ENCODE measurements around the gene TAAR6.
"Not testable (repeated sequence)": the region's sequence is repeated elsewhere in the genome, so short reads cannot be mapped to it uniquely, and the experiment has no call there.

The TAAR6 gene

GRCh38 chr6:132552372-132552771 lies 17.8 kb upstream of the TAAR6 start, which contains the start of gene TAAR8:
TAAR8 (plus strand) TSS chr6:132552672; CDS start chr6:132552693, 21 bp downstream.
- ATAC-seq (replicated peaks) (no peak), DNase-seq (no peak)
- Mint-ChIP-seq H3K4me3 (no peak within 1 kb of the TSS), H3K36me3 (ENCODE audit: insufficient read depth) (no peaks in the 10 kb centered on the region), H3K27me3 (peaks cover 34 to 48% of the 10 kb centered on the region in 2 donors), H3K9me3 (no peaks in the 10 kb centered on the region), H3K4me1 (ENCODE audit: low read depth in 2 of 2) (no peaks in the 10 kb centered on the region), H3K27ac (no peak within 1 kb of the TSS)

GRCh38 chr6:132560087-132560486 lies 10.0 kb upstream of the TAAR6 start:
- peaks cover 38 to 69% of the 10 kb centered on the region in 2 donors for H3K27me3 Mint-ChIP-seq
- not testable (repeated sequence) for ATAC-seq (replicated peaks); DNase-seq; H3K36me3 Mint-ChIP-seq (ENCODE audit: insufficient read depth); H3K9me3 Mint-ChIP-seq; H3K27ac Mint-ChIP-seq; H3K4me1 Mint-ChIP-seq (ENCODE audit: low read depth in 2 of 2); H3K4me3 Mint-ChIP-seq

GRCh38 chr6:132566404-132566803 lies 3.7 kb upstream of the TAAR6 start:
- no peaks in the 10 kb centered on the region for H3K4me1 Mint-ChIP-seq (ENCODE audit: low read depth in 2 of 2)
- H3K27me3 Mint-ChIP-seq: peaks cover 35 to 57% of the 10 kb centered on the region in 2 donors
- H3K27ac Mint-ChIP-seq: no peak overlapping the region
- DNase-seq (no peak), ATAC-seq (replicated peaks) (no peak)
- H3K9me3 Mint-ChIP-seq: no peaks in the 10 kb centered on the region
- no peak overlapping the region for H3K4me3 Mint-ChIP-seq
- H3K36me3 Mint-ChIP-seq (ENCODE audit: insufficient read depth): no peaks in the 10 kb centered on the region

- ATAC-seq (replicated peaks) (no peak), DNase-seq (no peak)
- Mint-ChIP-seq H3K36me3 (ENCODE audit: insufficient read depth) (no peaks in the 10 kb centered on the region), H3K27me3 (peaks cover 43 to 56% of the 10 kb centered on the region in 2 donors), H3K4me3 (no peak overlapping the region), H3K27ac (no peak overlapping the region), H3K9me3 (no peaks in the 10 kb centered on the region), H3K4me1 (ENCODE audit: low read depth in 2 of 2) (no peaks in the 10 kb centered on the region)
These were observed 2.6 kb upstream of the TAAR6 start for GRCh38 chr6:132567566-132567965.

- no peaks in the 10 kb centered on the region for H3K9me3 Mint-ChIP-seq
- H3K36me3 Mint-ChIP-seq (ENCODE audit: insufficient read depth): no peaks in the 10 kb centered on the region
- H3K27me3 Mint-ChIP-seq: peaks cover 45 to 56% of the 10 kb centered on the region in 2 donors
- H3K27ac Mint-ChIP-seq: no peak overlapping the region
- H3K4me1 Mint-ChIP-seq (ENCODE audit: low read depth in 2 of 2): no peaks in the 10 kb centered on the region
- no peak overlapping the region for H3K4me3 Mint-ChIP-seq
- DNase-seq: no peak
- no peak for ATAC-seq (replicated peaks)
These were observed 1.5 kb upstream of the TAAR6 start for GRCh38 chr6:132568611-132569010.

GRCh38 chr6:132569170-132569569 lies 952 bp upstream of the TAAR6 start:
- no peaks in the 10 kb centered on the region for H3K9me3 Mint-ChIP-seq
- H3K4me3 Mint-ChIP-seq: no peak overlapping the region
- H3K4me1 Mint-ChIP-seq (ENCODE audit: low read depth in 2 of 2): no peaks in the 10 kb centered on the region
- H3K27ac Mint-ChIP-seq: no peak overlapping the region
- no peaks in the 10 kb centered on the region for H3K36me3 Mint-ChIP-seq (ENCODE audit: insufficient read depth)
- no peak for DNase-seq
- no peak for ATAC-seq (replicated peaks)
- H3K27me3 Mint-ChIP-seq: peaks cover 45 to 56% of the 10 kb centered on the region in 2 donors

- no peaks in the 10 kb centered on the region for H3K4me1 Mint-ChIP-seq (ENCODE audit: low read depth in 2 of 2)
- DNase-seq (no peak), ATAC-seq (replicated peaks) (no peak)
- no peak overlapping the region for H3K27ac Mint-ChIP-seq
- H3K36me3 Mint-ChIP-seq (ENCODE audit: insufficient read depth): no peaks in the 10 kb centered on the region
- H3K27me3 Mint-ChIP-seq: peaks cover 42 to 47% of the 10 kb centered on the region in 2 donors
- no peaks in the 10 kb centered on the region for H3K9me3 Mint-ChIP-seq
- no peak overlapping the region for H3K4me3 Mint-ChIP-seq
These were observed 1.7 kb downstream of the TAAR6 start for GRCh38 chr6:132571774-132572173.

- Mint-ChIP-seq H3K9me3 (peaks cover 0 to 3% of the 10 kb centered on the region in 2 donors), H3K27ac (no peak overlapping the region), H3K36me3 (ENCODE audit: insufficient read depth) (no peaks in the 10 kb centered on the region), H3K4me1 (ENCODE audit: low read depth in 2 of 2) (no peaks in the 10 kb centered on the region), H3K4me3 (no peak overlapping the region), H3K27me3 (peaks cover 35 to 67% of the 10 kb centered on the region in 2 donors)
- DNase-seq (no peak), ATAC-seq (replicated peaks) (no peak)
These were observed 14.6 kb downstream of the TAAR6 start for GRCh38 chr6:132584698-132585097.

- DNase-seq (no peak), ATAC-seq (replicated peaks) (no peak)
- peaks cover 33 to 62% of the 10 kb centered on the region in 2 donors for H3K27me3 Mint-ChIP-seq
- no peak overlapping the region for H3K4me3 Mint-ChIP-seq
- no peaks in the 10 kb centered on the region for H3K9me3 Mint-ChIP-seq
- no peak overlapping the region for H3K27ac Mint-ChIP-seq
- H3K36me3 Mint-ChIP-seq (ENCODE audit: insufficient read depth): no peaks in the 10 kb centered on the region
- H3K4me1 Mint-ChIP-seq (ENCODE audit: low read depth in 2 of 2): no peaks in the 10 kb centered on the region
These were observed 17.3 kb downstream of the TAAR6 start for GRCh38 chr6:132587424-132587823.

GRCh38 chr6:132589454-132589853 lies 19.3 kb downstream of the TAAR6 start, which contains the start of gene TAAR5:
TAAR5 (minus strand) TSS chr6:132589741; CDS start chr6:132589686, 55 bp downstream.
- H3K4me1 Mint-ChIP-seq (ENCODE audit: low read depth in 2 of 2): no peaks in the 10 kb centered on the region
- H3K27ac Mint-ChIP-seq: no peak within 1 kb of the TSS
- ATAC-seq (replicated peaks) (no peak), DNase-seq (no peak)
- H3K36me3 Mint-ChIP-seq (ENCODE audit: insufficient read depth): no peaks in the 10 kb centered on the region
- H3K27me3 Mint-ChIP-seq: peaks cover 18 to 64% of the 10 kb centered on the region in 2 donors
- no peak within 1 kb of the TSS for H3K4me3 Mint-ChIP-seq
- no peaks in the 10 kb centered on the region for H3K9me3 Mint-ChIP-seq

GRCh38 chr6:132590362-132590761 lies 20.2 kb downstream of the TAAR6 start:
- no peak overlapping the region for H3K27ac Mint-ChIP-seq
- H3K4me1 Mint-ChIP-seq (ENCODE audit: low read depth in 2 of 2): no peaks in the 10 kb centered on the region
- DNase-seq: no peak
- H3K27me3 Mint-ChIP-seq: peaks cover 14 to 70% of the 10 kb centered on the region in 2 donors
- ATAC-seq (replicated peaks): no peak
- H3K9me3 Mint-ChIP-seq: no peaks in the 10 kb centered on the region
- no peak overlapping the region for H3K4me3 Mint-ChIP-seq
- no peaks in the 10 kb centered on the region for H3K36me3 Mint-ChIP-seq (ENCODE audit: insufficient read depth)

GRCh38 chr6:132592855-132593254 lies 22.7 kb downstream of the TAAR6 start:
- Mint-ChIP-seq H3K36me3 (ENCODE audit: insufficient read depth) (no peaks in the 10 kb centered on the region), H3K27me3 (peaks cover 16 to 56% of the 10 kb centered on the region in 2 donors), H3K4me1 (ENCODE audit: low read depth in 2 of 2) (no peaks in the 10 kb centered on the region), H3K4me3 (no peak overlapping the region), H3K27ac (no peak overlapping the region), H3K9me3 (no peaks in the 10 kb centered on the region)
- ATAC-seq (replicated peaks) (no peak), DNase-seq (no peak)

- H3K4me1 Mint-ChIP-seq (ENCODE audit: low read depth in 2 of 2): peaks cover 0 to 3% of the 10 kb centered on the region in 2 donors
- no peaks in the 10 kb centered on the region for H3K36me3 Mint-ChIP-seq (ENCODE audit: insufficient read depth)
- H3K27ac Mint-ChIP-seq: no peak overlapping the region
- no peaks in the 10 kb centered on the region for H3K9me3 Mint-ChIP-seq
- no peak for ATAC-seq (replicated peaks)
- peaks cover 18 to 53% of the 10 kb centered on the region in 2 donors for H3K27me3 Mint-ChIP-seq
- no peak overlapping the region for H3K4me3 Mint-ChIP-seq
- DNase-seq: no peak
These were observed 26.1 kb downstream of the TAAR6 start for GRCh38 chr6:132596201-132596600.

GRCh38 chr6:132598473-132598872 lies 28.4 kb downstream of the TAAR6 start:
- Mint-ChIP-seq H3K27ac (no peak overlapping the region), H3K4me1 (ENCODE audit: low read depth in 2 of 2) (peaks cover 0 to 3% of the 10 kb centered on the region in 2 donors), H3K9me3 (no peaks in the 10 kb centered on the region), H3K4me3 (no peak overlapping the region), H3K27me3 (peaks cover 18 to 35% of the 10 kb centered on the region in 2 donors), H3K36me3 (ENCODE audit: insufficient read depth) (no peaks in the 10 kb centered on the region)
- no peak for DNase-seq
- ATAC-seq (replicated peaks): peak; percentile 27

GRCh38 chr6:132600900-132601299 lies 30.8 kb downstream of the TAAR6 start:
- peaks cover 28 to 31% of the 10 kb centered on the region in 2 donors for H3K27me3 Mint-ChIP-seq
- not testable (repeated sequence) for H3K27ac Mint-ChIP-seq; H3K4me3 Mint-ChIP-seq; H3K9me3 Mint-ChIP-seq; DNase-seq; H3K36me3 Mint-ChIP-seq (ENCODE audit: insufficient read depth); H3K4me1 Mint-ChIP-seq (ENCODE audit: low read depth in 2 of 2); ATAC-seq (replicated peaks)
